Neural cell (in vitro differentiated cells): ENCODE measurements around the gene CHST13. TPM values are rescaled to one million over a fixed set of nuclear protein-coding genes. Genes with fewer than 3 reads are reported as not detected.

Source experiments
- H2AFZ ChIP-seq: fragments of 200-600, 300-800 bp; sonication (generic), shearing (Covaris generic); 2 replicates; pipeline ENCODE4 v1.6.0; 2014; ENCODE audit warnings: low read depth, mild to moderate bottlenecking, antibody characterized with exemption, low read length, moderate library complexity
- H3F3A ChIP-seq: fragments of 200-600 bp; shearing (Covaris generic); 2 replicates; pipeline ENCODE4 v1.6.1; 2016; ENCODE audit warnings: mild to moderate bottlenecking, moderate library complexity, mixed read lengths, antibody characterized with exemption, low read length; ENCODE audit not compliant: insufficient read depth, poor library complexity, severe bottlenecking
- H3K27ac ChIP-seq: fragments of 200-600, 300-800 bp; sonication (generic), shearing (Covaris generic); 2 replicates; pipeline ENCODE4 v1.5.1; 2014; ENCODE audit warnings: mild to moderate bottlenecking, low read length, moderate library complexity
- H3K27me3 ChIP-seq: fragments of 300-800, 200-600 bp; sonication (generic), shearing (Covaris generic); 2 replicates; pipeline ENCODE4 v1.6.0; 2014; ENCODE audit warnings: mild to moderate bottlenecking, low read depth, low read length, moderate library complexity; ENCODE audit not compliant: insufficient read depth
- H3K36me3 ChIP-seq: fragments of 300-800, 200-600 bp; sonication (generic), shearing (Covaris generic); 2 replicates; pipeline ENCODE4 v1.5.1; 2014; ENCODE audit warnings: mild to moderate bottlenecking, antibody characterized with exemption, low read length, moderate library complexity; ENCODE audit not compliant: insufficient read depth
- H3K4me2 ChIP-seq: fragments of 300-800, 200-600 bp; sonication (generic), shearing (Covaris generic); 2 replicates; pipeline ENCODE4 v1.6.0; 2014; ENCODE audit warnings: mild to moderate bottlenecking, low read length
- H3K4me3 ChIP-seq: fragments of 300-800, 200-600 bp; sonication (generic), shearing (Covaris generic); 2 replicates; pipeline ENCODE4 v1.5.1; 2014; ENCODE audit warnings: mild to moderate bottlenecking, low read length, moderate library complexity
- H3K79me2 ChIP-seq: fragments of 200-600 bp; shearing (Covaris generic); replicated peaks from 2 replicates; pipeline ENCODE4 v1.6.0; 2014; ENCODE audit warnings: mild to moderate bottlenecking, low read length, moderate library complexity; ENCODE audit not compliant: insufficient read depth
- H3K9ac ChIP-seq: fragments of 300-800, 200-600 bp; sonication (generic), shearing (Covaris generic); 2 replicates; pipeline ENCODE4 v1.6.1; 2016; ENCODE audit warnings: mild to moderate bottlenecking, low read length, mixed read lengths
- H3K9me2 ChIP-seq: fragments of 200-600 bp; shearing (Covaris generic); 2 replicates; pipeline ENCODE4 v1.6.1; 2016; ENCODE audit warnings: mild to moderate bottlenecking, low read length, mixed read lengths; ENCODE audit not compliant: insufficient read depth
- H3K9me3 ChIP-seq: fragments of 200-600, 300-800 bp; sonication (generic), shearing (Covaris generic); 2 replicates; pipeline ENCODE4 v1.6.1; 2016; ENCODE audit warnings: mild to moderate bottlenecking, mixed run types, low read length, moderate library complexity, mixed read lengths
- H4K20me1 ChIP-seq: fragments of 200-600 bp; shearing (Covaris generic); 2 replicates; pipeline ENCODE4 v1.6.1; 2016; ENCODE audit warnings: mild to moderate bottlenecking, mixed run types; ENCODE audit not compliant: insufficient read depth
- EP300 ChIP-seq: fragments of 450-650 bp; conservative IDR thresholded peaks from 2 replicates; pipeline ENCODE4 v1.6.1; 2014; ENCODE audit warnings: antibody characterized with exemption, mild to moderate bottlenecking, moderate library complexity; ENCODE audit not compliant: poor library complexity, severe bottlenecking
- EZH2 ChIP-seq: fragments of 200-600, 300-800 bp; shearing (Covaris generic), sonication (generic); IDR thresholded peaks from 2 replicates; pipeline ENCODE4 v1.6.1; 2014; ENCODE audit warnings: antibody characterized with exemption, low read length, borderline replicate concordance, mild to moderate bottlenecking; ENCODE audit not compliant: insufficient read depth, poor library complexity, severe bottlenecking
- MXI1 ChIP-seq: fragments of 450-650 bp; conservative IDR thresholded peaks from 2 replicates; pipeline ENCODE4 v1.6.1; 2014; ENCODE audit warnings: antibody characterized with exemption, mild to moderate bottlenecking; ENCODE audit not compliant: poor library complexity, severe bottlenecking
- POLR2AphosphoS5 ChIP-seq: IDR thresholded peaks from 2 replicates; pipeline ENCODE4 v1.6.1; 2012
- RAD21 ChIP-seq: fragments of 450-650 bp; conservative IDR thresholded peaks from 2 replicates; pipeline ENCODE4 v1.6.1; 2014; ENCODE audit warnings: antibody characterized with exemption, mild to moderate bottlenecking, moderate library complexity
- SMC3 ChIP-seq: fragments of 450-650 bp; conservative IDR thresholded peaks from 2 replicates; pipeline ENCODE4 v1.6.1; 2014; ENCODE audit warnings: antibody characterized with exemption, mild to moderate bottlenecking, moderate library complexity; ENCODE audit not compliant: poor library complexity
- TAF1 ChIP-seq: IDR thresholded peaks from 2 replicates; pipeline ENCODE4 v1.6.1; 2012; ENCODE audit warnings: low read depth
- polyA plus RNA-seq: library from polyadenylated mRNA; depleted of rRNA; stranded (reverse); fragments of >200 nt; gene quantifications from 2 replicates; pipeline ENCODE4 v1.2.3, GENCODE V29; 2014
- TF ChIP-seq, protein P1 (sequence below): IDR thresholded peaks from 2 replicates; pipeline ENCODE4 v1.6.1; 2012; ENCODE audit warnings: borderline replicate concordance
- TF ChIP-seq, protein P2 (sequence below): fragments of 450-650 bp; IDR thresholded peaks from 2 replicates; pipeline ENCODE4 v1.5.1; 2014; ENCODE audit warnings: antibody characterized with exemption, mild to moderate bottlenecking, moderate library complexity; ENCODE audit not compliant: poor library complexity, severe bottlenecking

Gene CHST13
- polyA plus RNA-seq, 1 donor from 2014 or later, result not detected

DNA sequence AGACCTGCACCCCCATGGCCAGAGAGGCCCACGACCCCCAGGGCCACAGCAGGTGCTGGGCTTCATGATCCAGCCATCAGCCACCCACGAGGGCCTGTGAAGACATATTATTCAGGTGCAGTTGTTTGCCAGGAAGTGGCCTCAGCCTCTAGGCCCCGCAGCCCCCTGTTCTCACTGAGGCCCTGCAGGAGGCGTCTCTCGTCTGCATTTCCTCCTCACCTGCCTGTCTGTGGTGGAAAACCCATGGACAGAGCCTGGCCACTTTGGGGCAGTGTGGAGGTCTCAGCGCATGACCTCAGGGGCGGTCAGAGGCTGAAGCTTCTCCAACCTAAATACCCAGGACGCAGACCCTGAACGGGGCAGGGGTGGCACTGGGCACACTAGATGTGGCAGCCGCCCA, 25.0 kb upstream of the CHST13 start:
- Histone ChIP-seq H3K9ac (no peak overlapping the region), H3K79me2 (no peaks in the 10 kb centered on the region), H3K27me3 (no peaks in the 10 kb centered on the region), H3K9me3 (no peaks in the 10 kb centered on the region), H3K9me2 (no peaks in the 10 kb centered on the region), H3K36me3 (no peaks in the 10 kb centered on the region), H3F3A (no peaks in the 10 kb centered on the region), H3K27ac (no peak overlapping the region), H3K4me2 (no peak overlapping the region), H2AFZ (no peak overlapping the region), H4K20me1 (no peaks in the 10 kb centered on the region), H3K4me3 (no peak overlapping the region)
- TF ChIP-seq, protein P1, sequence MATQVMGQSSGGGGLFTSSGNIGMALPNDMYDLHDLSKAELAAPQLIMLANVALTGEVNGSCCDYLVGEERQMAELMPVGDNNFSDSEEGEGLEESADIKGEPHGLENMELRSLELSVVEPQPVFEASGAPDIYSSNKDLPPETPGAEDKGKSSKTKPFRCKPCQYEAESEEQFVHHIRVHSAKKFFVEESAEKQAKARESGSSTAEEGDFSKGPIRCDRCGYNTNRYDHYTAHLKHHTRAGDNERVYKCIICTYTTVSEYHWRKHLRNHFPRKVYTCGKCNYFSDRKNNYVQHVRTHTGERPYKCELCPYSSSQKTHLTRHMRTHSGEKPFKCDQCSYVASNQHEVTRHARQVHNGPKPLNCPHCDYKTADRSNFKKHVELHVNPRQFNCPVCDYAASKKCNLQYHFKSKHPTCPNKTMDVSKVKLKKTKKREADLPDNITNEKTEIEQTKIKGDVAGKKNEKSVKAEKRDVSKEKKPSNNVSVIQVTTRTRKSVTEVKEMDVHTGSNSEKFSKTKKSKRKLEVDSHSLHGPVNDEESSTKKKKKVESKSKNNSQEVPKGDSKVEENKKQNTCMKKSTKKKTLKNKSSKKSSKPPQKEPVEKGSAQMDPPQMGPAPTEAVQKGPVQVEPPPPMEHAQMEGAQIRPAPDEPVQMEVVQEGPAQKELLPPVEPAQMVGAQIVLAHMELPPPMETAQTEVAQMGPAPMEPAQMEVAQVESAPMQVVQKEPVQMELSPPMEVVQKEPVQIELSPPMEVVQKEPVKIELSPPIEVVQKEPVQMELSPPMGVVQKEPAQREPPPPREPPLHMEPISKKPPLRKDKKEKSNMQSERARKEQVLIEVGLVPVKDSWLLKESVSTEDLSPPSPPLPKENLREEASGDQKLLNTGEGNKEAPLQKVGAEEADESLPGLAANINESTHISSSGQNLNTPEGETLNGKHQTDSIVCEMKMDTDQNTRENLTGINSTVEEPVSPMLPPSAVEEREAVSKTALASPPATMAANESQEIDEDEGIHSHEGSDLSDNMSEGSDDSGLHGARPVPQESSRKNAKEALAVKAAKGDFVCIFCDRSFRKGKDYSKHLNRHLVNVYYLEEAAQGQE, result no peak
- TF ChIP-seq, protein P2, sequence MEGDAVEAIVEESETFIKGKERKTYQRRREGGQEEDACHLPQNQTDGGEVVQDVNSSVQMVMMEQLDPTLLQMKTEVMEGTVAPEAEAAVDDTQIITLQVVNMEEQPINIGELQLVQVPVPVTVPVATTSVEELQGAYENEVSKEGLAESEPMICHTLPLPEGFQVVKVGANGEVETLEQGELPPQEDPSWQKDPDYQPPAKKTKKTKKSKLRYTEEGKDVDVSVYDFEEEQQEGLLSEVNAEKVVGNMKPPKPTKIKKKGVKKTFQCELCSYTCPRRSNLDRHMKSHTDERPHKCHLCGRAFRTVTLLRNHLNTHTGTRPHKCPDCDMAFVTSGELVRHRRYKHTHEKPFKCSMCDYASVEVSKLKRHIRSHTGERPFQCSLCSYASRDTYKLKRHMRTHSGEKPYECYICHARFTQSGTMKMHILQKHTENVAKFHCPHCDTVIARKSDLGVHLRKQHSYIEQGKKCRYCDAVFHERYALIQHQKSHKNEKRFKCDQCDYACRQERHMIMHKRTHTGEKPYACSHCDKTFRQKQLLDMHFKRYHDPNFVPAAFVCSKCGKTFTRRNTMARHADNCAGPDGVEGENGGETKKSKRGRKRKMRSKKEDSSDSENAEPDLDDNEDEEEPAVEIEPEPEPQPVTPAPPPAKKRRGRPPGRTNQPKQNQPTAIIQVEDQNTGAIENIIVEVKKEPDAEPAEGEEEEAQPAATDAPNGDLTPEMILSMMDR, result no peak
- no peak for TF ChIP-seq SMC3
- TF ChIP-seq EP300, result no peak
- no peak for TF ChIP-seq POLR2AphosphoS5
- no peak for TF ChIP-seq EZH2
- TF ChIP-seq TAF1, result no peak
- no peak for TF ChIP-seq RAD21
- no peak for TF ChIP-seq MXI1

DNA sequence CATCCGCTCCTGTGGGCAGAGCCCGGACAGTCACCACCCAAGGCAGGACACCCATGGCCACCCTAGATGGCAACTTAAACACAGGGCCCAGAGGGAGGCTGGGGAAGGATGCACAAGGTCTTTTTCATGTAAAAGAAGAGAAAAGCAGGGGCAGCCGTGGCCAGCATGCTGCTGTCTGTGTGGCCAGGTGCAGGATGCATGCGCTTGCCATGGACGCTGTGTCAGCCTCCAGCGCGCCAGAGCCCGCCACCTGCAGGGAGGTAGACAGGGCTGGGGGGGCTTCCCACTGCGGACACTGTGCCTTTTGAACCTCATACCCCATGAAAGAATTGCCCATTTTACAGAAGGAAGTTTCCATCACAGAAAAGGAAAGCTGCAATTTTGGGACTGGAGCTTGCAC, 24.6 kb upstream of the CHST13 start:
- no peak overlapping the region for H3K9ac ChIP-seq

More for the DNA sequence above, 24.6 kb upstream of the CHST13 start:
- H3K4me2 ChIP-seq, result no peak overlapping the region
- no peaks in the 10 kb centered on the region for H3K79me2 ChIP-seq
- no peaks in the 10 kb centered on the region for H3K9me2 ChIP-seq
- no peaks in the 10 kb centered on the region for H3K9me3 ChIP-seq
- no peak for TF ChIP-seq SMC3
- TF ChIP-seq RAD21, result no peak
- TF ChIP-seq EZH2, result no peak
- TF ChIP-seq POLR2AphosphoS5, result no peak
- TF ChIP-seq MXI1, result no peak
- TF ChIP-seq, protein P1, result no peak
- TF ChIP-seq EP300, result no peak
- no peak for TF ChIP-seq TAF1
- TF ChIP-seq, protein P2, result no peak
- no peaks in the 10 kb centered on the region for H4K20me1 ChIP-seq
- H2AFZ ChIP-seq, result no peak overlapping the region
- H3K27me3 ChIP-seq, result no peaks in the 10 kb centered on the region
- no peaks in the 10 kb centered on the region for H3F3A ChIP-seq
- H3K27ac ChIP-seq, result no peak overlapping the region
- H3K36me3 ChIP-seq, result no peaks in the 10 kb centered on the region
- no peak overlapping the region for H3K4me3 ChIP-seq
